ENCODE measurements around the gene UBE2K.
A peak's percentile ranks its signal among the peaks of the same experiment; 100 is the strongest.
"Not testable (repeated sequence)": the region's sequence is repeated elsewhere in the genome, so short reads cannot be mapped to it uniquely, and the experiment has no call there.

UBE2K gene

GRCh38 chr4:39697740-39698423, at the start of gene UBE2K:
Gene UBE2K (plus strand): TSS chr4:39698136. CDS start chr4:39698328, 192 bp downstream.
- no peaks in the 10 kb centered on the region for H3K36me3 ChIP-seq
- H3K27me3 ChIP-seq: no peaks in the 10 kb centered on the region
- TF ChIP-seq CTCF (IDR thresholded peaks at IDR 0.05): peak; percentile 35
- peak within 1 kb of the TSS; percentile 94 for H3K27ac ChIP-seq
- peaks cover 30 to 34% of the 10 kb centered on the region in 2 experiments for H3K4me1 ChIP-seq (ENCODE audit: control insufficient read depth in 1 of 2, insufficient read depth in 1 of 2, low read depth in 1 of 2, low read length in 1 of 2)
- no peaks in the 10 kb centered on the region for H3K9me3 ChIP-seq
- peak within 1 kb of the TSS; percentile 92 to 94 for H3K4me3 ChIP-seq (ENCODE audit: low read depth in 1 of 2, low read length in 1 of 2)

- no peaks in the 10 kb centered on the region for H3K36me3 ChIP-seq
Observed at GRCh38 chr4:39648213-39648612, 49.7 kb upstream of the UBE2K start.

GRCh38 chr4:39648827-39649558, 48.9 kb upstream of the UBE2K start:
- no peak for TF ChIP-seq CTCF (IDR thresholded peaks at IDR 0.05)
- Histone ChIP-seq H3K27me3 (no peaks in the 10 kb centered on the region), H3K9me3 (no peaks in the 10 kb centered on the region), H3K27ac (no peak overlapping the region), H3K4me3 (ENCODE audit: low read depth in 1 of 2, low read length in 1 of 2) (no peak overlapping the region), H3K36me3 (no peaks in the 10 kb centered on the region), H3K4me1 (ENCODE audit: control insufficient read depth in 1 of 2, insufficient read depth in 1 of 2, low read depth in 1 of 2, low read length in 1 of 2) (peaks cover 0 to under 1% of the 10 kb centered on the region in 2 experiments)

More at GRCh38 chr4:39648213-39648612, 49.7 kb upstream of the UBE2K start:
- Histone ChIP-seq H3K4me3 (ENCODE audit: low read depth in 1 of 2, low read length in 1 of 2) (no peak overlapping the region), H3K4me1 (ENCODE audit: control insufficient read depth in 1 of 2, insufficient read depth in 1 of 2, low read depth in 1 of 2, low read length in 1 of 2) (peaks cover 0 to 5% of the 10 kb centered on the region in 2 experiments), H3K27ac (no peak overlapping the region), H3K27me3 (no peaks in the 10 kb centered on the region), H3K9me3 (no peaks in the 10 kb centered on the region)
- no peak for TF ChIP-seq CTCF (IDR thresholded peaks at IDR 0.05)

- no peak for TF ChIP-seq CTCF (IDR thresholded peaks at IDR 0.05)
- Histone ChIP-seq H3K36me3 (no peaks in the 10 kb centered on the region), H3K27ac (no peak overlapping the region), H3K4me3 (ENCODE audit: low read depth in 1 of 2, low read length in 1 of 2) (no peak overlapping the region), H3K9me3 (no peaks in the 10 kb centered on the region), H3K4me1 (ENCODE audit: control insufficient read depth in 1 of 2, insufficient read depth in 1 of 2, low read depth in 1 of 2, low read length in 1 of 2) (no peaks in the 10 kb centered on the region), H3K27me3 (no peaks in the 10 kb centered on the region)
Observed at GRCh38 chr4:39649639-39650265, 48.2 kb upstream of the UBE2K start.

GRCh38 chr4:39651586-39651985, 46.4 kb upstream of the UBE2K start:
- H3K4me3 ChIP-seq (ENCODE audit: low read depth in 1 of 2, low read length in 1 of 2); H3K4me1 ChIP-seq (ENCODE audit: control insufficient read depth in 1 of 2, insufficient read depth in 1 of 2, low read depth in 1 of 2, low read length in 1 of 2); H3K36me3 ChIP-seq; H3K27ac ChIP-seq; H3K9me3 ChIP-seq; H3K27me3 ChIP-seq: not testable (repeated sequence)

GRCh38 chr4:39655211-39655610, 42.7 kb upstream of the UBE2K start:
- Histone ChIP-seq H3K4me1 (ENCODE audit: control insufficient read depth in 1 of 2, insufficient read depth in 1 of 2, low read depth in 1 of 2, low read length in 1 of 2) (no peaks in the 10 kb centered on the region), H3K36me3 (no peaks in the 10 kb centered on the region), H3K27me3 (no peaks in the 10 kb centered on the region), H3K27ac (no peak overlapping the region), H3K9me3 (no peaks in the 10 kb centered on the region), H3K4me3 (ENCODE audit: low read depth in 1 of 2, low read length in 1 of 2) (no peak overlapping the region)
- no peak for TF ChIP-seq CTCF (IDR thresholded peaks at IDR 0.05)

Measured in neutrophil (primary cell).